Stimulated activated CD4-positive, alpha-beta T cell treated with anti-CD3 and anti-CD28 coated beads, TNF-alpha, amount 100 ng/mL, for 48 hours (primary cell): Measurements from ENCODE around the gene FNDC1.
"Not testable (repeated sequence)": the region's sequence is repeated elsewhere in the genome, so short reads cannot be mapped to it uniquely, and the experiment has no call there.

Source experiments
- DNase-seq, 3 donors: peaks; one replicate each; pipeline ENCODE4 v3.0.0-alpha.2; 2020; ENCODE audit warnings: low read depth in 3 of 3

Gene FNDC1

GRCh38 chr6:159257846-159258245, 88.6 kb downstream of the FNDC1 start:
- peak in 1 of 3 donors; percentile 3 for DNase-seq

DNA sequence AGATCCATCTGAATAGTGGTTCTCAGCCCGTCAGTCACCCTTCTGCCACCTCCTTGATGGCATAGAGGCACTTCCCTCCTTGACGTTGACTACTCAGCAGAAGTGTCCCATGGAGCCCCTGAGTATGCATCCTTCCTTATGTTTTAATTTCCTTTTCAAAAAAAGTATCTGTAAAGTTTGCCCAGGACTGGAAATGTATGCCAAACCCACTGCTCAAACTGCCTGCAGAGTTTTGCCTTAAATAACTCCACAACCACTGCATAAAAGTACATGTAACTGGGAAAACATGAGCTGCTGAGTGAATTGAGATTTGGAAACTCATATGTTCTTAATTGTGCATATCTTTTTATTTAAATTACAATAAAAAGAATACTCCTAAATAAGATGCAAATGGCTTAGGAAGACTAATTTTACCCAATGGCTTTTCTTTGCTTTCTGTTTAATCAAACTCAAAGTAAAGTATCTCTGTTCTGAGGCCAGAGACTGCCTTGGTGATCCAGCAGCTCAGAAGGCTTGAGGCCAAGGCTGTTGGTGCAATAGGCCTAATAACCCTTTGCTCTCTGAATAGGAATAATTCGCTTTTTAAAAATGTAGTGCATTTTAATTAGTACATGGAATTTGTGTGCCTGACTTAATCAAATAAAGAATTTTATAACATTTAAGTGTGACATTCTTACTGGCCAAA, 90.4 kb downstream of the FNDC1 start:
- DNase-seq = no peak

DNA sequence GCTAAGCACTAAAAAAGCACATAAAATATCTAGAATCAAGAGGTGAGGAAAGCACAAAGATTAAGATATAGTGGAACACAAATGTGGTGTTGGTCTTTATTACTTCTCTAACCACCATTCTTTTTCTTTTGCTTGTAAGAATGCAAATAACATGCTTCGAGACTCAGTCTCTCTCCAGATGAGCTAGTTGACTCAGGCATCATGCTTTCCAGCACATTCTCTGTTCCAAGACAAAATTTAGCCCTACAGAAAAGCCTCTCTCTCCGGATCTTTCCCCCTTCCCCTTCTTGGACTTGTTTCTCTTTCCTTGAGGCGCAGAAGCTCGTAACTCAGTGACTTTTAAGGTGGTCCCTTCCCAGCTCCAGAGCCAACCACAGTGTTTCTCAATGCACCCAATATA, 91.0 kb downstream of the FNDC1 start:
- DNase-seq = no peak

DNA sequence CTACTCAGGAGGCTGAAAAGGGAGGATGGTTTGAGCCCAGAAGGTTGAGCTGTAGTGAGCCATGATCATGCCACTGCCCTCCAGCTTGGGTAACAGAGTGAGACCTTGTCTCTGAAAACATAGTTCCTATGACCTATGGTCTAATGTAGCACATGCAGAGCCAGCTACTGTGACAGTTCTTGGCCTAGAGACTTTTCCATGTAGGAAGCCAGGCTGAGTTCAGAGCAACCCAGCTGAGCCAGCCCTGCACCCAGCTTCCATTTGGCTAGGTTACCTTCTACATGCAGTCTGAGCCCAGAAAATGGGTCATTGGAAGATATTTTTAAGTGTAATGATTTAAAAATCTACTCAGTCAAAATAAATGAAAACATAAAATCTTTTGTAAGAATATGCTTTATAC, 92.8 kb downstream of the FNDC1 start:
- no peak for DNase-seq

DNA sequence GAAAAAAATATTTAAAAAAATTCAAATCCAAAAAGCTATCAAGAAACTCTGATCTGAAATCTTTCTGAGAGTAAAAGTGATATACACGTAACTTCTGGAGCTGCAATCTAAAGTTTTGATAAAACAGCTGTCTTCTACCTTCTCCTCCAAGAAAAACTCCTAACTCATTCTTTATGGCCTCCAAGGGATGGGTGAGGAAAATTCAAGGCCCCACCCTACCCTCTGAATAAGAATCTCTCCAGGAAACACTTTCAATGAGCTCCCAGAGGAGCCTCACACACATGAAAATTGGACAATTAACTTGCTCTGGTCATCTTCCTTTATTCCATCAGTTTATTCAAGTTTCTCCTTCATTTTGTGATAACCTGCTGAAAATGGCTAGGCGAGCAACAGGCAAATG, 93.4 kb downstream of the FNDC1 start:
- no peak for DNase-seq

DNA sequence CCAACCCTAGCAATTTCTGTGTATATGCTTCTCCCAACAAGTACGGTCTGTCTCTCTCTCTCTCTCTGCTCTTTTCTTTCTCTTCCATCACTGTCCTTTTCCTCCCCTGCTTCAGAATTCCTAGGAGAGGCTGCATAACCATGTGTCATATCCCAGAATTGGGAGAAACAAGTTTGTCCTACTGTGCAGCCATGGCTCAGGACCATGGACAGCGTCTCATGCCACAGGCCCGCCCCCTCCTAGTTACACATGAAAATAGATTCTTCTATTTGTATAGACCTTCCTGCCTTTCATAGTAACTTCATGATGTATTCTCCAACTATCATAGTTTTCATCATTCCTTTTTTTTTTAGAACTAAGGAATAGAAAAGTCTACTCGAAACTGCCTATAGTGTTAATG, 98.0 kb downstream of the FNDC1 start:
- no peak for DNase-seq

GRCh38 chr6:159268511-159268910, 99.3 kb downstream of the FNDC1 start:
- no peak for DNase-seq

DNA sequence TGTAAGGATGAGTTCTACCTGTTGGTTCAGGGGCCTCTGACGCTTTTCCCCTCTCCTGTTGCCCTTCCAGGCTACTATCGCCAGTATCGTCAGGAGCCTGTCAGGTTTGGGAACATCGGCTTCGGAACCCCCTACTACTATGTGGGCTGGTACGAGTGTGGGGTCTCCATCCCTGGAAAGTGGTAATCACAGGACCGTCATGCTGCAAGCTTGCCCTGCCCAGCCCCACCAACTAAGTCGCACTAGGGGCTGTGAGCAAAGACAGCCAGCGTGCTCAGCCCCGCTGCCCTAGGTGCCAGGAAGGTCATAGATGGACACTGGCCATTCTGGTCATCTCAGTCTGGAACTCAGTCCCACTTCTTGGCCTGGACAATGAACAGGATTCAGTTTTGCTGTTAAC, 102.1 kb downstream of the FNDC1 start:
- no peak for DNase-seq

DNA sequence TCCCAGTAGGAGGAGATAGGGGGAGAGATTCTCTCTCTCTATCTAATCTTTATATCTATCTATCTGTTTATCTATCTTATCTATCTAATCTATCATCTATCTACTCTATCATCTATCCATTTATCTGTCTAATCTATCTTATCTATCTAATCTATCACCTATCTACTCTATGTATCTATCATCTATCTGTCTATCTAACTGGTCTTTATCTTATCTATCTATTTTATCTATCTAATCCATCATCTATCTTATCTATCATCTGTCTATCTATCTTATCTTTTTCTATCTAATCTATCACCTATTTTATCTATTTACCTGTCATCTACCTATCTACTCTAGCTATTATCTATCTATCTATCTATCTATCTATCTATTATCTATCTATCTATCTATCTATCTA, 109.4 kb downstream of the FNDC1 start:
- DNase-seq = no peak

DNA sequence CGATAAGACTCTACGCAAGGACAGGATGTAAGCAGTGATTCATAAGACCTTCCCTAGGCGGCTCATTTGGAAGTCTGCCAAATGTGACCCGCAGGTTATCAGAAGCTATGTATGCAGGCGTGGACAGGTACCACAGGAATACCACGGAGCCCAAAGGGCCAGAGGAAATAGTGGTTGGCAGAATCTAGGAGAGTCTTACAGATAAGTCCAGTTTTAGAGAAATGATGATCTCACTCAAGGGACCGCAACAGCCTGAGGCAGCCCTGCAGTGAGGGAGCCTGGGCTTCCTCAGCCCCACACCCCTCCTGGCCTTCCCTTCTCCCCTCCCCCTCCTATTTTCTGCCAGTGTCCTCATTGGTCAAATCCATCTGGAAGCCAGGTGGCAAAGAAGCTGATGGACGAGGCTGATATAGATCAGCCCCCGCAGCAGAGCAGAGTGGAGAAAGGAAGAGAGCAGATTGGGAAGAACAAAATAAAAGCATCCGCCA, 110.6 kb downstream of the FNDC1 start:
- DNase-seq = no peak

GRCh38 chr6:159282421-159282820, 113.2 kb downstream of the FNDC1 start:
- DNase-seq = no peak

- DNase-seq = not testable (repeated sequence)
These were observed 115.5 kb downstream of the FNDC1 start for GRCh38 chr6:159284661-159285060.

GRCh38 chr6:159298840-159299239, 129.6 kb downstream of the FNDC1 start:
- DNase-seq = no peak

GRCh38 chr6:159299566-159299965, 130.4 kb downstream of the FNDC1 start:
- DNase-seq = no peak

DNA sequence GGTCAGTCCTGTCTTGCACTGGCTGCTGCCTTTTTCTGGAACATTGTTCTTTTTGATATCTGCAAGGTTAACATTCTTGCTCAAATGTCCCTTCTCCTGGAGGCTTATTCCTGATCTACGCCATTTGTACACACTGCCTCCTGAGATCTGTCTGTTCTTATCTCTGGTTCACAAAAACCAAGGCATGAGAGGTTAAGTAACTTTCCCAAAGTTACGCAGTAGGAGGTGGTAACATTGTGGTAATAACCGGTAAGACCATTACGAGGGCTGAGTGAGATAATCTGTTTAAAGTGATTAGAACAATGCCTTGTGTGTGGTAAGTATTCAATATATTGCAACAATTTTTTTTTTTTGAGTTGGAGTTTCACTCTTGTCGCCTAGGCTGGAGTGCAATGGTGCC, 132.1 kb downstream of the FNDC1 start:
- no peak for DNase-seq

GRCh38 chr6:159301810-159302593, 132.8 kb downstream of the FNDC1 start:
- DNase-seq = no peak

DNA sequence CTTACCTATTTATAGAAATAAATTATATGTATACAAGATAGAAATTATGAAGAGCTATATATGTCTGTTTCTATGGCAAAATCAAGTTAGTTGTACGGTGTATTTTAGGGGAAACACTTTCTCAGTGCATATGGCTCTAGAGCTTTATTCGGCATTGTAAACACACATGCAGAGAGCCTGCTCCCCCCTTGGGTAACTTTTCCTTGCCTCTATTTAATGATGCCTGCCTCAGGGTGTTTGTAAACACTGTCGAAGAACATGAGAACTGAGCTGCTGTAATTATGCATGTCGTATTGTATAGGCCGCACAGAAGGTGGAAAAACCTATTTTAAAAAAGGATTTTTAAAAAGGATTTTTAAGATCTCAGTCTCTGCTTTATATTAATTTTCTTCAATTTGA, 133.4 kb downstream of the FNDC1 start:
- DNase-seq = no peak

- no peak for DNase-seq
These were observed 134.0 kb downstream of the FNDC1 start for GRCh38 chr6:159303159-159303558.

DNA sequence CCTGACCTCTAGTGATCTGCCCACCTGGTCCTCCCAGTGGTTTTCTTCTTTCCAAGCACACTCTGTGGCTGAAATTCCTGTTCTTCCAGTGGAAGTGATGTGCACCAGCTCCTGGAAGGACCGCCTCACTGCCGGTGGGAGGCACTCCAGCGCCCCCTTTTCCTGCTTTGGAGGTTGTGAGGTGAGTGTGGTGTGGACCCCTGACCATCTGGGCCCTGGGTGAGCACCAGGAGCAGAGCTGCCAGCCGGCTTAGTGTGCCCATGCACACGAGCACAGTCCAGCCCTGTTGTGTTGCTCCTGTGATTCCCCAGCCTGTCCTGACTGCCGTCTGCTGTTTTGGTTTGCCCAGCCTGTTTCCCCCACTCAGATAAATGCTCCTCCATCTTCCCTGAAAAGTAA, 134.6 kb downstream of the FNDC1 start:
- DNase-seq = no peak

GRCh38 chr6:159304641-159305040, 135.4 kb downstream of the FNDC1 start:
- DNase-seq = no peak

DNA sequence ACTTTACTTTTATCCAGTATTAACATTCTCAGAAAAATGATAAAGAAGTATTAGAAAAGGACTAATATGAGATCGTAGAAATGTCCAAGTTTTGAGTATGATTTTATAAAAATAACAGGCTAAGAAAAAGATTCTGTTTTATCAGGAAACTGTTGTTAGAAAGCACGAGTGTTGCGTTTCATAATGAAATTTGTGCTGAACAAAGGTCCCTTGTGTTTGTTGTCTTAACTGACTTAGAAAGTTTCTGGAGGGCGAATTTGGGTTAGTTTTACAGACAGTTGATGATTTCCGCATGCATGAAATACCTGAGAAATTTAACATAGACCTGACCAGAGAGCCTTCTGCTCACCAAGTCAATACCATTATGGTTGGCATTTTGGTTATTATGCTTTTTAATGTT, 136.0 kb downstream of the FNDC1 start:
- no peak for DNase-seq

DNA sequence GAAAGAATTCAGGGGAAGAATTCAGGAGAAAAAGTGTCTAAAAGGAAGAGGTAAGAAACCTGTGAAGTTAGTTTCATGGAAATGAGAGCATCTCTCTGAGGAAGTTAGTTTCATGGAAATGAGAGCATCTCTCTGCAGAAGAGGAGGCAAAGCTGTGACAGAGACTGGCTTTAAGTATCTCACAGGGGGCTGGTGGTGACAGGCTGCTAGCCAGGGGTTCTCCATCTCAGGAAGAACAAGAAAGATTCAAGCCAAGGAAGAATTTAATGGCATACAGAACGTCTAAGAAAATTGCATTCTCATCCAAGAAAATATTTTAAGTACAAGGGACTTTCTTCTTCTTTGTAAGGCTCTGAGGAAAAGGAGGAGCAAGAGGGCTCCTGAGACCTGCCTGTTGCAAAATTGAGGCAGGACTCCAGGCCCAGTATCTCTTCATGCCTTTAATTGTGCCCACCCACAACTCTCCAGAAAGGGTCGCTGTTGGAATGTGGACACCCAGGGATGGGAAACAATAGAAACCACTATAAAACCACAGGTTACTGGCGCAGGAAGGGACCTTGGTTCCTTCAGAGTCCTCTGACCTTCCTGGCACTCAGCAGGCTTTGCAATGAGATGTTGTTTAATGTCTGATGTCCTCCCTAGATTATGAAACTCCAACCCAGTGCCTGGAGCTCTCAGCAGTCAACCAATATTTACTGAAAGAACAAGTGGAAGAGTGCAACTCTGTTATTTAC, 136.8 kb downstream of the FNDC1 start:
- DNase-seq = no peak
